Choroid plexus epithelial cell (primary cell): ENCODE measurements around the gene UQCRQ.
A peak's percentile ranks its signal among the peaks of the same experiment; 100 is the strongest.

ENCODE experiments used
- DNase-seq: peaks from one replicate; pipeline ENCODE4 v3.0.0-alpha.2; 2010; ENCODE audit warnings: low read depth
- H3K4me3 ChIP-seq: 2 replicates; pipeline ENCODE4 v1.5.1; 2011; ENCODE audit warnings: low read depth, mild to moderate bottlenecking, control low read depth, low read length, moderate library complexity
- CTCF ChIP-seq: conservative IDR thresholded peaks from 2 replicates; pipeline ENCODE4 v1.5.1; 2011; ENCODE audit warnings: low read depth, mild to moderate bottlenecking, control low read depth, inconsistent platforms, low read length, moderate library complexity

UQCRQ gene

GRCh38 chr5:132822650-132823480 is 43.6 kb upstream of the UQCRQ start:
- H3K4me3 ChIP-seq: peak overlapping the region; percentile 47
- peak; percentile 57 for DNase-seq
- TF ChIP-seq CTCF: peak; percentile 16

GRCh38 chr5:132823481-132824050 is 42.9 kb upstream of the UQCRQ start:
- H3K4me3 ChIP-seq: peak overlapping the region; percentile 47
- no peak for TF ChIP-seq CTCF
- no peak for DNase-seq

- no peak overlapping the region for H3K4me3 ChIP-seq
- DNase-seq: no peak
- TF ChIP-seq CTCF: no peak
These were observed 42.0 kb upstream of the UQCRQ start for GRCh38 chr5:132824426-132824825.

GRCh38 chr5:132825033-132825833 is 41.2 kb upstream of the UQCRQ start:
- no peak for TF ChIP-seq CTCF
- no peak for DNase-seq
- peak overlapping the region; percentile 10 for H3K4me3 ChIP-seq

GRCh38 chr5:132825834-132826391 is 40.5 kb upstream of the UQCRQ start:
- peak overlapping the region; percentile 10 for H3K4me3 ChIP-seq
- no peak for DNase-seq
- TF ChIP-seq CTCF: no peak

GRCh38 chr5:132826424-132827082 is 39.9 kb upstream of the UQCRQ start:
- no peak overlapping the region for H3K4me3 ChIP-seq
- TF ChIP-seq CTCF: no peak
- no peak for DNase-seq
